GM12878 (cell line): ENCODE measurements around the gene APOM. TPM values are rescaled to one million over a fixed set of nuclear protein-coding genes. Genes with fewer than 3 reads are reported as not detected.

ENCODE experiments used
- ATF3 ChIP-seq: IDR thresholded peaks from 2 replicates; pipeline ENCODE4 v1.6.1; 2011; ENCODE audit warnings: low read depth, mild to moderate bottlenecking, low read length, moderate library complexity, borderline replicate concordance; ENCODE audit errors: extremely low read depth
- BCL3 ChIP-seq: IDR thresholded peaks from 2 replicates; pipeline ENCODE4 v1.6.1; 2011; ENCODE audit warnings: borderline replicate concordance, low read depth, mild to moderate bottlenecking, moderate library complexity, low read length; ENCODE audit not compliant: insufficient read depth, poor library complexity, severe bottlenecking
- BCLAF1 ChIP-seq: fragments of 450-650 bp; IDR thresholded peaks from 2 replicates; pipeline ENCODE4 v1.6.1; 2017; ENCODE audit warnings: antibody characterized with exemption, mild to moderate bottlenecking, moderate library complexity
- HDAC2 ChIP-seq: fragments of 200-600 bp; sonication (generic); IDR thresholded peaks from 2 replicates; pipeline ENCODE4 v1.6.1; 2017
- KDM1A ChIP-seq: fragments of 200-600 bp; sonication (generic); IDR thresholded peaks from 2 replicates; pipeline ENCODE4 v1.6.1; 2016; ENCODE audit warnings: borderline replicate concordance
- NRF1 ChIP-seq: conservative IDR thresholded peaks from 2 replicates; pipeline ENCODE4 v1.6.1; 2011; ENCODE audit warnings: mild to moderate bottlenecking, low read depth, low read length, improper control_type of control experiment
- SMAD5 ChIP-seq: IDR thresholded peaks from 2 replicates; pipeline ENCODE4 v1.6.1; 2016; ENCODE audit warnings: antibody characterized with exemption, low read depth
- TARDBP ChIP-seq: IDR thresholded peaks from 2 replicates; pipeline ENCODE4 v1.6.1; 2016; ENCODE audit warnings: borderline replicate concordance
- USF1 ChIP-seq: IDR thresholded peaks from 2 replicates; pipeline ENCODE4 v1.6.1; 2011; ENCODE audit warnings: borderline replicate concordance, low read depth, mild to moderate bottlenecking, moderate library complexity, mixed read lengths, low read length; ENCODE audit not compliant: insufficient read depth; ENCODE audit errors: extremely low read length
- YY1 ChIP-seq: IDR thresholded peaks from 2 replicates; pipeline ENCODE4 v1.6.1; 2011; ENCODE audit warnings: low read depth, mild to moderate bottlenecking, low read length
- ZBTB4 ChIP-seq: fragments of 450-650 bp; formaldehyde crosslinking; IDR thresholded peaks from 2 replicates; pipeline ENCODE4 v1.4.0; 2022; ENCODE audit warnings: mild to moderate bottlenecking, moderate library complexity
- polyA plus RNA-seq, 11 experiments: library from polyadenylated mRNA; depleted of rRNA in 4 of 11; unstranded in 6 of 11; stranded (reverse) in 5 of 11; fragments of >200 nt; fragmentation: Nextera tagmentation in 4 of 11; fragmentation: Illumina TruSeq in 1 of 11; extraction: Ambion mirVana in 4 of 11; extraction: Trizol in 1 of 11; gene quantifications; 1 replicate in 1 of 11; 2 replicates in 10 of 11; pipeline versions ENCODE4 v1.2.1 to v1.2.3, GENCODE V29; 2011 to 2016; ENCODE audit warnings: inconsistent platforms in 2 of 11, missing spikeins in 2 of 11, low read depth in 1 of 11
- total RNA-seq, 4 experiments: library from RNA; depleted of rRNA in 3 of 4; stranded (reverse); fragments of >200 nt in 3 of 4; fragmentation: Illumina TruSeq in 1 of 4; extraction: Trizol in 1 of 4; gene quantifications; 2 replicates each; pipeline versions ENCODE4 v1.2.1 to v1.2.3, GENCODE V29; 2013 to 2021

APOM gene
- total and polyA plus RNA-seq, 10 of the 15 experiments (the other 5 are each of a cell fraction or from before 2014, with no cell fraction given): 4.0 to 14.1 (median 7.1) TPM

GRCh38 chr6:31629014-31629413 lies 26.7 kb upstream of the APOM start (continued):
- TF ChIP-seq USF1 (no peak), BCL3 (no peak), ZBTB4 (no peak), ATF3 (no peak), TARDBP (no peak), HDAC2 (no peak), NRF1 (no peak), KDM1A (no peak), SMAD5 (no peak), YY1 (no peak), BCLAF1 (no peak)
- TF ChIP-seq, all 136 proteins: peak for 0
